Measurements from ENCODE around the gene RBM44.
"Not testable (repeated sequence)": the region's sequence is repeated elsewhere in the genome, so short reads cannot be mapped to it uniquely, and the experiment has no call there.

Gene RBM44

DNA sequence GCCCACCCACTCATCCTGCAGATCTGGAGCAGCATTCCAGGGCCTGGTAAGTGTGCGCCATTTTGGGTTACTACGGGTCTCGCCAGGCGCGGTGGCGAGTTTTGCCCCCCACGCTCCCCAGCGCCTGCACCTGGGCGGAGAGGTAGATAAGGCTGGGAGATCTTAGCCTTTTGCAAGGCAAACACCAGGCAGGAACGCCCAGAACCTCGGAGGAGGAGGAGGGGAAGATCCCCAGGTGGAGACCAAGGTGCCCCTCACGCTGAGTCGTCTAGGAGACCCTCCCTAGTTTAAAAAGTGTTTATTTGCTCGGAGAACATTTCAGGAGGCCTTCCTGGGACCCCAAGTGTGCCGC is 60.5 kb downstream of the RBM44 start:
- DNase-seq: no peak

- no peak for DNase-seq
Observed at GRCh38 chr2:237859533-237860272, 61.1 kb downstream of the RBM44 start, which contains the start of gene RAMP1. RAMP1 (plus strand) TSS chr2:237859623; CDS start chr2:237859676, 53 bp downstream.

DNA sequence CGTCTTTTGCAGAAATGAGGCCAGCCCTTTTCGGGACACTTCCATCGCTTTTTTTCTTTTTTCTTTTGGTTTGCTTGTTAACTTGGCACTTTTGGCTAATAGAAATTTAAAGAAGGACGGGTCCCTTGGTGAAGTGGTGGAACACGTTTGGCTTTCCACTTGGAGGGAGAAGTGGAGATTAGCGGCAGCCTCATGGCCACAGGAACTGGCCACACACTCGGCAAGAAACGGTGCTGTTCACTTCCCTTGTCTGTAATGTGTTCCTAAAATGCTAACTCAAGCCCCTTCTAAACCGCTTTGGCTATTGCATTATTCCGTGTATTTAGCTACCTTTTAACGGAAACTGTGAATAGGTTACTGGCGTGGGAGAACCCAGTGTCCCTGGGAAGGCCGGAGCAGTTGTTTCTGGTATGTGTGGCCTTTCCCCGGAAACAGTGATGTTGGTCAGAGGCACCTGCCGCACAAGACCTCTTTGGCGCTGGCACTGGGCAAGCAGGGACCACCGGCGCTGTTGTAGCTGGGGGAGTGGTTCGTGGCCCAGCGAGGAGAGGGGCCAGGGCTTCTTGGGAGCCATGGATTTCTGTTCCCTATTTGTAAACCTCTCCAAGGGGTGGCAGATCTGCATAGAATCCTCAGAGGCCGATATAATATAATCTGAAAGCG is 61.8 kb downstream of the RBM44 start:
- no peak for DNase-seq

DNA sequence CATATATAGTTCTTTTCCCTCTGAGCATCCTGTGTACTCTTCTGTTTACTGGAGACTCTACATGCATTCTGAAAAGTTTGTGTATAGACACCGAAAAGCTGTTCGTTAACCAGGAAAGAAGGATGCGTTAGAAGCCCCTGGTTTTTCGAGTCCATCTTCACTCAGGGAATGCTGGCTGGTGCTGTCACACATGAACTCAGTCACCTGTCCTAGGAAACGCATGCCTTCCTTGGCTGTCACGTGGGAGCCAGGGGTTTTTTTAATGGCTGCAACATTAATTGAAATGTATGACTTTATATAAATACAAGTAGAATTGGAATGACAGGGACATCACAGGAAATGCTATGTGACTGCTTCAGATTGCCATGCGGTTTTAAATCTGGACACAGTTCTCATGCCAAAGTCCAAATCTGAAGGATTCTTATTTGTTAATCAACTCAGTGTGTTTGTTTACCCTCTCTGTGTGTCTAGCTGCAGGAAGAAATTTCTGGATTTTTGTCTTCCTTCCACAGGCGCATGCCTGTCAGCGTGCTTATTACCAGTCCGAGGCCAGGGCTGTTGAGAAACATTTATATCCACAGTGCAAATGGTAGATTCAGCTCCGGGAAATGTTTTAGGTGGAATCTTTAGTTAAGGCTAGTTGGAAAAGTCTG is 63.4 kb downstream of the RBM44 start:
- DNase-seq: no peak

DNA sequence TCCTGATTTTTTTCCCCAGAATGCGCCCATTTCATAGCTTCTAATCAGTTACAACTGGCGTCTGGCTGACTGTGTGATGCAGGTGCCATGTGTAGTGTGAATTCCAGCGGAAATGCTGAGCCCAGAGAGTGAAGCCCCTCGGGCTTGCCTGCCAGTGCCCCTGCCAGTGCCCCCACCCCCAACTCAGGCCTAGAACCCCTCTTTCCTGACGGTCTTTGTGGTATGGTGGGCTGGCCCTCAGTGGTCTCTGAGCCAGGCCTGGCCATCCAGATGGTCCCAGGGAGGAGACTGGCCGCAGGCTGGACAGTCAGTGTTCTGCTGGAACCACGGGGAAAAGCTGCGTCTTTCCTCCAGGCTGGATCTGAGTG is 63.9 kb downstream of the RBM44 start:
- DNase-seq: no peak

GRCh38 chr2:237863102-237863511 is 64.5 kb downstream of the RBM44 start:
- no peak for DNase-seq

- DNase-seq: no peak
Observed at GRCh38 chr2:237863689-237864443, 65.3 kb downstream of the RBM44 start.

DNA sequence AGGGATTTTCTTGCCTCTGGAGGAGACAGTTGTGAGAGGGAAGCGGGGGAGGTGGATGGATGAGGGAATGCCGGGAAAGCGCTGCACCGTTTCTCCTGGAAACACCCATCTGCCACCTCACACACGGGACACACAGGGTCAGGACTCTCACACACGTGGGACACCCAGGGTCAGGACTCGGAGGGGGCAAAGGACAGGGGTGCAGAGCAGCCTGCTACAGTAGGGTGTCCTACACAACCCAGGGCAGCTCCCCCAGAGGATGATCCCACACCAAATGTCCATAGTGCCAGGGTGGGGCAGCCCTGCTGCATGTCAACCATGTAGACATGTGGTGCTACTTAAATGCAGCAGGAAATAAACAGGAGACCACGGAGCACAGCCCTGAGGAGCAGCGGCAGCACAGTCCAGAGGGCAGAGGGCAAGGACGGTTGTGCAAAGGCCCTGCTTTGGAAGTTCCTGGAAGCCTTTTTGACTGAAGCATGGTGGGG is 65.9 kb downstream of the RBM44 start:
- no peak for DNase-seq

GRCh38 chr2:237864940-237865622 is 66.5 kb downstream of the RBM44 start:
- no peak for DNase-seq

GRCh38 chr2:237865623-237866041 is 67.1 kb downstream of the RBM44 start:
- DNase-seq: no peak

GRCh38 chr2:237866101-237866621 is 67.6 kb downstream of the RBM44 start:
- DNase-seq: no peak

- DNase-seq: no peak
Observed at GRCh38 chr2:237867465-237867864, 68.9 kb downstream of the RBM44 start.

DNA sequence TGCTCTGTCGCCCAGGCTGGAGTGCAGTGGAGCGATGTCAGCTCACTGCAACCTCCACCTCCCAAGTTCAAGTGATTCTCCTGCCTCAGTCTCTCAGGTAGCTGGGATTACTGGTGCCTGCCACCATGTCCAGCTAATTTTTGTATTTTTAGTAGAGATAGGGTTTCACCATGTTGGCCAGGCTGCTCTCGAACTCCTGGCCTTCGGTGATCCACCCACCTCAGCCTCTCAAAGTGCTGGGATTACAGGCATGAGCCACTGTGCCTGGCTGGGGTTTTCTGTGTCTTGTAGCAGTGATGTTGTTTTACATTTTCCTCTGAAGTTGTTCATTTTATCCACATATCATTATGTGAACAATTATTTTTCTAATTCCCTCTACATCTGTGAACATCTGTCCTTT is 69.5 kb downstream of the RBM44 start:
- DNase-seq: not testable (repeated sequence)

GRCh38 chr2:237868631-237869342 is 70.2 kb downstream of the RBM44 start:
- no peak for DNase-seq

DNA sequence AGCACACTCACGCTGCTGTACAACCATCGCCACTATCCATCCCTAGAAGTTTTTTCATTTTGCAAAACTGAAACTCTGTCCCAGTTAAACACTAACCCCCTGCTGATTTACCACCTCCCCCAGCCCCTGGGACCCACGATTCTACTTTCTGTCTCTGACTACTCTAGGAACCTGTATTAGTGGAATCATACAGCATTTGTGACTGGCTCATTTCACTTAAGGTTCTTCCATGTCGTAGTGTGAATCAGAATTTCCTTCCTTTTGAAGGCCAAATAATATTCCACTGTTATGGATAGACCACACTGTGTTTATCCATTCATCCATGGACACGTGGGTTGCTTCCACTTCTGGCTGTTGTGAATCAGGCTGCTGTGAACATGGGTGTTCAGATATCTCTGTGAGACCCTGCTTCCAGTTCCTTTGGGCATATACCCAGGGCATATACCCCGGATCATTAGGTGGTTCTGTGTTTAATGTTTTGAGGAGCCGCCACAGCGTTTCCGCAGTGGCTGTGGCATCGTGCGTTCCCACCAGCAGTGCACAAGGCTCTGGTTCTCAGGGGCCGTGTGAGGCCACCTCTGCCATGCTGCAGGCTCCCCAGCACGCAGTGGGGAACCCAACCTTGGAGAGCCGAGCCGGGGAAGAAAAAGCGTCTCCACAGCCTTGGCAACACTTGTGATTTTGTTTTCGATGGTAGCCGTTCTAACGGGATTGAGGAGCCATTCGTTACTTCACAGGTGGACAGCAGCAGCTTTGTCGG is 70.9 kb downstream of the RBM44 start:
- no peak for DNase-seq

GRCh38 chr2:237870126-237870525 is 71.5 kb downstream of the RBM44 start:
- DNase-seq: no peak

- no peak for DNase-seq
Observed at GRCh38 chr2:237870754-237871651, 72.4 kb downstream of the RBM44 start.

GRCh38 chr2:237872178-237872887 is 73.8 kb downstream of the RBM44 start:
- no peak for DNase-seq

GRCh38 chr2:237873421-237873831 is 74.8 kb downstream of the RBM44 start:
- no peak for DNase-seq
